ENCODE data around the gene DRC1.
A peak's percentile ranks its signal among the peaks of the same experiment; 100 is the strongest.

Gene DRC1

GRCh38 chr2:26500406-26500805, 98.7 kb downstream of the DRC1 start:
- DNase-seq: no peak

DNA sequence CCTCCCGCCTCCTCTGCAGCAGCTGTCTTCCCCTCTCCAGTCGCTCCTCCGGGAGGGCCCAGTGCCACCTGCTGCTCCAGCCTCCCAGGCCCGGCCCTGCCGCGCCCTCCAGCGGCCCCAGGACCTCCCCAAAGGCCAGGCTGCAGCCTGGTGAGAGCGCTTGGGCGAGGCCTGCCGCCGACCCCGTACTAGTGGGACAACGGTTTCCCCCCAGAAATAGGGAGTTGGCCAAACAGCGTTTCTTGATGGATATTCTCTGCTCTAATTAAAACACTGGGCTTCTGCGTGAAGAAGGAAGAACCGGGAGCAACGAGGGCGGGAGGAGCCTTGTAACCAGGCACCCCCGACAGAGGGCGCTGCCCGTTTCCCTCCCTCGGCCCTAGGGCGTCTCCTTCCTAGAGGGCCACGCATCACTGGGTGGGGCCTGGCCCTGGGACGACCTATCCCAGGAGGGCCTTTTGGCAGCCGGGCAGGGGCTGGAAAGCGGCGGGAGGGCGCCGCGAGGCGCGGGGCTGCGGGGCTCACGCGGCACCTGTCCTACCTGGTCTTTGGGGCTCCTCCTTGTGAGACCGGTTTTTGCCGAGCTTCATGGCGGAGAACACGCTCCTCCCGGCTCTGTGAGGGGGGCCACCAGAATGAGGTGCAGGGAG, 101.6 kb downstream of the DRC1 start:
- DNase-seq: peak; percentile 65

GRCh38 chr2:26504002-26504401, 102.3 kb downstream of the DRC1 start:
- DNase-seq: no peak

DNA sequence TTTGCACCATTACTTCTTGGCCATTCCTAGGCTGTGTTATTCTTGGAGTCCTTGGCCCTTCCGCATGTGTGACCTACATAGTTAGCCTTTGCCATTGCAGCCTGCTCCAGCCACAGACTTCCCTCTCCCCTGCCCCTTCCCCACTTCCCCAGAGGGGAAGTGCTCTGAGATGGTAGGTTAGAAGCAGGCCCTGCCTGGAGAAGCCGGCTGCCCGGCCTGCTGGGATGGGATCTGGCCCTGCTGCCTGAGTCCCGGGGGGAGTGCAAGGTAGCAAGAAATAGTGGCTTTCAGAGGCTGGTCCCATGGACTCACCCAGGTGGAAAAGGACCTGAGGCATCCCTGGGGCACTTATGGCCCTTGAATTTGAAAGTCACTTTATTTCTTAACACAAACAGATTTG, 104.6 kb downstream of the DRC1 start:
- DNase-seq: no peak

Measured in NCI-H2029 treated with DMSO at 0.1 percent for 48 hours (cell line).